H1 (cell line): ENCODE data around the gene ADCY7. TPM values are rescaled to one million over a fixed set of nuclear protein-coding genes. Genes with fewer than 3 reads are reported as not detected.

ENCODE experiments used
- ATF2 ChIP-seq: IDR thresholded peaks from 2 replicates; pipeline ENCODE4 v1.6.1; 2012; ENCODE audit warnings: low read length, inconsistent platforms
- CBX5 ChIP-seq: fragments of 300-800, 300-1000 bp; sonication (generic); IDR thresholded peaks from 2 replicates; pipeline ENCODE4 v1.7.1; 2016; ENCODE audit warnings: antibody characterized with exemption, low read length, low read depth
- POU5F1 ChIP-seq: IDR thresholded peaks from 2 replicates; pipeline ENCODE4 v1.6.1; 2011; ENCODE audit warnings: low read depth, mild to moderate bottlenecking, low read length, moderate library complexity
- polyA plus RNA-seq, 7 experiments: library from polyadenylated mRNA; depleted of rRNA in 3 of 7; stranded (reverse) in 5 of 7; unstranded in 2 of 7; fragments of >200 nt in 5 of 7; fragments of 200-250 nt in 2 of 7; gene quantifications; 1 replicate in 5 of 7; 2 replicates in 1 of 7; 4 replicates in 1 of 7; pipeline versions ENCODE4 v1.2.1 to v1.2.3, GENCODE V29; 2011 to 2013; ENCODE audit warnings: missing spikeins in 2 of 7, mixed read lengths in 2 of 7
- total RNA-seq: library from RNA; stranded (reverse); fragmentation: NEBNext Ultra II Directional; extraction: Animal tissue kit (Norgen Biotek cat#: 25700); gene quantifications from 2 replicates; pipeline ENCODE4 v1.2.1, GENCODE V29; 2021

The ADCY7 gene
- total and polyA plus RNA-seq, 2 of the 8 experiments (the other 6 are each of a cell fraction or from before 2014, with no cell fraction given) = 2.4 to 5.1 TPM

- TF ChIP-seq ATF2 = no peak
- TF ChIP-seq POU5F1 = no peak
- no peak for TF ChIP-seq CBX5
These were observed 56.0 kb downstream of the ADCY7 start (continued) for GRCh38 chr16:50322333-50322732.
